NB4 (cell line): ENCODE data around the gene H6PD.

Source experiments
- POLR2A ChIP-seq: IDR thresholded peaks from 2 replicates; pipeline ENCODE4 v1.6.1; 2011; ENCODE audit warnings: mild to moderate bottlenecking; ENCODE audit not compliant: insufficient read length; ENCODE audit errors: extremely low read depth
- TF ChIP-seq, protein P1 (sequence below): IDR thresholded peaks from one replicate; pipeline ENCODE4 v1.5.1; 2012; ENCODE audit warnings: low read depth, low read length

DNA sequence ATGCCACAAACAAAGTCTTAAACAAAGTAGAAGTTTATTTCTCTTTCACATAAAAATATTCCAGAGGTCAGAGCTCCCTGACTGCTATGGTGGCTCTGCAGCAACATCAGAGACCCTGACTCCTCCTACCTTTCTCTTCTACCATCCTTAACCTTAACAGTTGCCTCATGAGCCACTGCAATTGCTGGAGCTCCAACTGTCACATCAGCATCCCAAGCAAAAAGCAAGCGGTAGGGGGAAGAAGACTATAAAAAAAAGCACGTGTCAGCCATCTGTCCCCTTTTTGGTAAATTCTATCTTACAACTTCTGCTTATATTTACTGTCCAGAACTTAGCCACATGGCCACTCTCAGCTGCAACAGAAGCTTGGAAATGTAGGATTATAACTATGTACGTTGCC lies 21.8 kb upstream of the H6PD start:
- TF ChIP-seq, protein P1, sequence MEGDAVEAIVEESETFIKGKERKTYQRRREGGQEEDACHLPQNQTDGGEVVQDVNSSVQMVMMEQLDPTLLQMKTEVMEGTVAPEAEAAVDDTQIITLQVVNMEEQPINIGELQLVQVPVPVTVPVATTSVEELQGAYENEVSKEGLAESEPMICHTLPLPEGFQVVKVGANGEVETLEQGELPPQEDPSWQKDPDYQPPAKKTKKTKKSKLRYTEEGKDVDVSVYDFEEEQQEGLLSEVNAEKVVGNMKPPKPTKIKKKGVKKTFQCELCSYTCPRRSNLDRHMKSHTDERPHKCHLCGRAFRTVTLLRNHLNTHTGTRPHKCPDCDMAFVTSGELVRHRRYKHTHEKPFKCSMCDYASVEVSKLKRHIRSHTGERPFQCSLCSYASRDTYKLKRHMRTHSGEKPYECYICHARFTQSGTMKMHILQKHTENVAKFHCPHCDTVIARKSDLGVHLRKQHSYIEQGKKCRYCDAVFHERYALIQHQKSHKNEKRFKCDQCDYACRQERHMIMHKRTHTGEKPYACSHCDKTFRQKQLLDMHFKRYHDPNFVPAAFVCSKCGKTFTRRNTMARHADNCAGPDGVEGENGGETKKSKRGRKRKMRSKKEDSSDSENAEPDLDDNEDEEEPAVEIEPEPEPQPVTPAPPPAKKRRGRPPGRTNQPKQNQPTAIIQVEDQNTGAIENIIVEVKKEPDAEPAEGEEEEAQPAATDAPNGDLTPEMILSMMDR, result no peak
- no peak for TF ChIP-seq POLR2A
